NCI-H82 treated with DMSO at 0.1 percent for 48 hours (cell line): ENCODE measurements around the gene CIB4.

ENCODE experiments used
- DNase-seq: peaks from one replicate; lab custom pipeline; 2025; ENCODE audit not compliant: unreplicated experiment; lab: John Stamatoyannopoulos, UW

Gene CIB4

DNA sequence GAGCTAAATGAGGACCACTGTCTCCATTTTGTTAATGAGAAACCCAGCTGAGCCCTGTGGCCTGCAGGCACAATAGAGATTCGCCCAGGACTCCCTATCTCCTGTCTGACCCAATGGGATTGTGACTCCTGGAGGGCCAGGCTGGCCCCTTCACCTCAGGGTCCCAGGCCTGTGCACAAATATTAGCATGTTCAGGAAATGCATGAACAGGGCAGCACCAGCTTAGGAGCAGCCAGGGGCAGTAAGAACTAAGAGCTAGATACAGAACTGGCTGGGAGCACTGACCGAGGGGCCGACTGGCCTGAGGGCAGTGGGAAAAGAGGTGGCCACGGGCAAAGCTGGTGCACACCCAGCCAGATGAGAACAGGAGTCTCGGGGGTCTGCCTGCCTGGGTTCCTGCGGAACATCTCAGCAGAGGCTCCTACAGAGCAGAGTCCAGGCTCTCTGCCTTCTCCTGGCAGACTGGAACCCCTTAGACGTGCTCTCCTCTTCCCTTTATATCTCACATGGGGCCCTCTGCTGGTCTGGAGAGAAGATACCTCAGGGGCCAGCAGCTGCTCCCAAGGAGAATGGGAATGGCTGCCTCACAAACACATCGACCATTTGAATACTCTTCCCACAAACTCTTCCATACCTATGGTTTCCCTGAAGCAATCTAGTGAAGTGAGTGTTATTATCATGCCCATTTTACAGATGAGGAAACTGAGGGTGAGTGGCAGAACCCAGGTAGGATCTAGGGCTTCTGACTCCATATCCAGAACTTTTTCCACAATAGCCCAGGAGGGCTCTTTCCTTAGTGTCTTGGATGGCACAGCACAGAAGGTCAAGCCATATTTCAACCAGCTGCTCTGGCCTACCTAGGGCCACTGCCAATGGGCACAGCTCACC lies 85.7 kb downstream of the CIB4 start:
- no peak for DNase-seq

DNA sequence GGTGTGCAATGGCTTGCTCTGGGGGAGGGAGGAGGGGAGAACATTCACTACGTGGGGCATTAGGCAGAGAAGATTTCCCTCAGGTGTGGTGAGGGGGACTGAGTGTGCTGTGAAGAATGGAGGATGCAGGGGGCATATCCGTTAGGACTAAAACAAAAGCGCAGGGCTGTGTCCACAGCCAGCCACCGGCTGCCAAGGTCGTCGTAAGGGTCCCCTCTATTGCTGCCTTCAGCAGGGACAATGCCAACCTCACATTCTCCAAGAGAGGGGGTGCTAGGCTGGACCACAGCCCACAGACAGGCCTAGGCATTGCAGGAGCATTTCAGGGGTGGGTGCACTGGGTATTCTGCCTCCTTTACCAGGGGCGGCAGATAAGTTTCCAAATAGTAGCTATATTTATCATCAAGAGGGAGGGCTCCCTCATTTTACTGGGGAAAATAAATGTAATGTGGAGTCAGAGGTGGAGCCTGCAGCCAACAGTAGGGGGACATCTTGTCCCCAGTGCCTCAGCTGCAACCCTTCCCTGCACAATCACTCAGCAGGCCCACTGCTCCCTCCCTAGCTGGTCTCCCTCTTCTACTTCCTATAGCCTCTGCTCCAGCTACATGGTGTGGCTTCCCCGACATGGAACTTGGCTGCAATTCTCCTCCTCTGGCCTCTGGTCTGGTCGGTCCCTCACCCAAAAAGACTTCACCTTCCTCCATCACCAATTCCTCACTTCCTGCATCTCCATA lies 88.4 kb downstream of the CIB4 start:
- DNase-seq = no peak

DNA sequence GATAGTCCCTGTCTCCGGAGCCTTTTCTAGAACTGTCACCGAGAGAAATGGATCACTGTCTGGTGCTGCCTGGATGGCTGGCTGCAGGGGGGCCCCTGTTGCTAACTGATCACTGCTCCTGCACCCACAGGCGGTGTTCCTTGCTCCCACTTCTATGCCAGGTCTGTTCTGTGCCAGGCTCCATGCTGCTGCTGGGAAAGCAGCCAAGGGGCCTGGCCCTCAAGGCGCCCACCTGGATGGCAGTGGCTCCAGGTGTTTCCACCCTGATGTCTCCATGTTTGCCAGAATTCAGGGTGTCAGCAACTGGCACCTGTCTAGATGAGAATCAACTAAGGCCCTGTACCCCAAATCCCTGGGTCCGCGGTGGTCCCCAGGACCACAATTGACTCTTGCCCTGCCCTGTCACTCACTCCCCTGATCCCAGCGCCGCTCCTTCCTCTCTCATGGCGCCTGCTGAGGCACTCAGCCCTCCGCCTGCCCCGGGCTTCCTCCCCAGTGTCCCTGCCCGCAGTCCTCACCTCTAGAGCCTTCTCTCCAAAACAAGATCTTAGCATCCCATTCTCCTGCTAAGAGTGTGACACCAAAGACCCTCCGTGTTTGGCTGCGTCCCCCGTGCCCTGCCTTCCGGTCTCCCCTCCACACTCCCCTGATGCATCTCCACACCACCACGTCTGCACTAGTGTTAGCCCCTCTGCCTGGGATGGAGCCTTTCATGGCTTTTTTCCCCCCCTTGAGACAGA lies 90.7 kb downstream of the CIB4 start:
- no peak for DNase-seq

DNA sequence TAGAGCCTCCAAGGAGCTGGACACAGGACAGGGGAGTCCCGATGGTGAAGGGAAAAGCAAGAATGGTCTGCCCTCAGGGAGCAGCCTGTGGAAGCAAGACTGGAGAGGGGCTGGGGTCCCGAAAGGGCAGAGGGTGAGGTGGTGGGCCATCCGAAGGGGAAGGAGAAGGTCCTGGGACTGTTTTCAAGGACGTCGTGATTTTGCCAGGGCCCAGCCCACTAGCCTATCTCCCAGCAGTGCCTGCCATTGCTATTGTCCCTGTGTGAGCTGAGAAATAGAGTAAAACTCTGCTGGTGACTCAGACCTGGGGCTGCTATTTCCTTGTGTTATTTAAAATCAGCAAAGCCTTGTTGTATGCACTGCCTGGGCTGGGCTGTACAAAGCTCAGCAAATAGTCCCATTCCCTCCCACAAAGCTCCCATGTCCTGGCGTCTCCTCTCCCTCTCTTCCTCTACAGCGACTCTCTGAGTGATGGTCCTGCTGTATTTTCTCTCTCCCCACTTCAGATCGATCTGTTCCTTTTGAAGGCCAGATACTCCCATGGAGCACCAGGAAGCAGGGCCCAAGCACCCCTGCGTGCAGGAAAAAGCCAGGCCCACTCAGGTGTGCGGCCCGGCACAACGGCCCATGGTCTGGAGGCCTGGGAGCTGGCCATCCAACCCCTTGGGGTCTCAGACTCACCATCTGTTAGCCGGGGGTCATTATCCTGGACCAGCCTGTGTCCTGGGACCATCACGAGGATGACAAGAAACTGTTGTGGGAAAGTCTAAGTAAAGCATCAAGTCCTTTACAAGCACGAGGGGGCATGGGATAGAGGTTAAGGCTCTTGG lies 98.3 kb downstream of the CIB4 start:
- no peak for DNase-seq

DNA sequence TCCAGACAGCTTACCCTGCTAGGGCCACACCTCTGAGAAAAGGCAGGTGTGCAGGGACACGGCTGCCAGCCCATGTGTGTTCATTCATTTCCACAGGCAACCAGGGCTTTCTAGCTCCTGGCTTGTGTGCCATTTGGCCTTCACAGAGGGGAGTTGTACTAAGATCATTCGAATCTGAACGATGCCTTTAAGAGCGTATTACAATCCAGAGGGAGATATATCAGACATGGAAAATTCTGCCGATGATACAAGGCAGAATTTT lies 99.0 kb downstream of the CIB4 start:
- DNase-seq = no peak

DNA sequence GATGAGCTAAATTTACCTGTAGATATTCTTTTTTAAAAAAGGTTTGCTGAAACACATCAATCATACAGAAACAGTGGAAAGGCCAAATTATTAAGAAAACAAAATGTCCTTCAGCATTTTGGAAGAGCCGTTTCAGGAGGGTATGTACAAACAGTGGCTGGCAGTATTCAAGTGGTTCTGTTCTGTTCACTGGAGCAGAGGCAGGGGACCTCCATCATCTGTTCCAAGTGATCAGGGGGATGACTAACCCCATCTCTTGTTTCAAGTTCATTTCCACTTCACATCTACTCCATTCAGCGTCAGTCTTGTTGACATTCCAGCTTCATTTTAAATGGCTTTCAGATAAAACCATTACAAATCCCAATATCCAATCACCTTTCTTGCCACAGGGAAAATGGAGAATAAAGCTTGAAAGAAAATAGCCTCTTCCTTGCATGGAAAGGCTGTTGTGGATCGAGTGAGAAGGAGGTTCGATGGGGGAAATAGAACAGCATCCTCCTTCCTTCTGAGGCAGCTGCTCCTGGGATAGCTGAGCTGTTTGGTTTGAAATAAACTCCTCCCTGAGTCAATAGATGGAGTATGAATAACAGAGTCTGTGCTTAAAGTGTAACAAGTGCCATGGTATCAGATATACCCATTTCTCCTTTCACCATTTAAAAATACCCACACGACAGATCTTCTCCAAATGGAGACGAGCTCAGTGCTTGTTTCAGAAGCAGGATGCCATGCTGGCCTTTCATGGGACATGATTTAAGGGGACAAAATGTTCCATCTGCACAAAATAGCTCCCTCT lies 99.6 kb downstream of the CIB4 start:
- DNase-seq = no peak

DNA sequence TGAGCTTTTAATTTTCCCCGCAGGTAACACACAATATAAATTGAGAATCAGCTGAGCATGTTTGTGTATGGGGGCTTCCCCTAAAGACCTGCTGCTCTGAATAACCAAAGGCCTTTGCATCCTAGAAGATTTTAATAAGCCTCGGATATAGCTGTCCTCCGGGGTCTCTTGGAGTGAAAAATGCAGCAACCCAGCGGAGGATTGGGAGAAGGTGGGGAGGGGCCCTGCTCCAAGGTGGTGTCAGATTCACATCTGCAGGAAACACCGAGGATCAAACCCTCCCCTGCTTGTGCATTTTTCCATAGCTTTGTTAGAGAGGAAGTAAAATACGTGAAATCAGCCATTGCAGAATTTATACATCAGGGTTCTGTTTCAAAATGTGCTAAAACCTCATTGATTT lies 100.2 kb downstream of the CIB4 start:
- DNase-seq = no peak

DNA sequence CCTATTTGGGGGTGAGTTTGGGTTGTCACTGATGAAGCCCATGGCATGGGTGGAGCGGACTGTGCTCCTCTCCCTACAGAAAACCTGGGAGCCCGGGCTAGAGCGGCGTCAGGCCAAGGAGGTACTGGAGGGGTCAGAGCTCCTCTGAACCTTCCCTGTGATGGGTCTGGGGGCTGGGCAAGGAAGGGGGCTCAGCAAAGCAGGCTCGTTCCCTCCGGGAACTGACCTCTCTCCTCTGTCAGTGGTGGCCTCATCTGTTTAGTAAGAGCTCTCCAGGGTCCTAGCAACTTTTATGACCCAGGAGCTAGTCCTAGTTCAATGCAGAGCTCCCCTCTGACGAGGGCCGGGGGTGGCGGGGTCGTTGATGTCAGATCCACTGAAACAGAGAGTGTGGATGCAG lies 100.9 kb downstream of the CIB4 start:
- no peak for DNase-seq

DNA sequence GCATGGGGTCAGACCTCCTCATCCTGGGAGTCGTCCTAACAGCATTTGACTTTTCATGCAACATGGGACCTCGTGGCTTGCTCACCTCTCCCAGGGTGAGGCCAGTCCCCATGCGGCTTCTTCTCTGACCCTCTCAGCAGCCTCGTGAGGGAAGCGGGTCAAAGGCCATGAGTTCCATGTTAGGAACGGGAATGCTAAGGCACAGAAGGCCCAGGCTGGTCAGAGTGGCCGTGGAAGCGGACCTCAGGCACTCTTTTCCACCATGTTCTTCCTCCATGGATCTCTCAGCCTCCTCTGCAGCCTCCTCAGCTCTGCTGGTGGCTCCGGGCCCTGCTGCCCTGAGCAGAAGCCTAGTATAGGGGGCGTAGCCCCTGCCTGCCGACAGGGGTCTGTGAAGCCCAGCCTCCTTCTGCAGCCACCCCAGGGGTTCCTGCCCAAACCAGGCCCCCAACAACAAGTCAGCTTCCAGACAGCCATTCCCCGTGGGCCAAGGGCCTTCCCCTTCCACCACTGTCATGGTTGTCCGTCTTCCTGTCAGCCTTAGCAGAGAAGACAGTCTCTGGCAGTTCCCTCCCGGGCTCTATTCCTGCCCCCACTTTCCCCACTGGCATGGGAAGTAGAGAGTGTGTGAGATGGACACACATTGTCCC lies 103.2 kb downstream of the CIB4 start:
- no peak for DNase-seq

DNA sequence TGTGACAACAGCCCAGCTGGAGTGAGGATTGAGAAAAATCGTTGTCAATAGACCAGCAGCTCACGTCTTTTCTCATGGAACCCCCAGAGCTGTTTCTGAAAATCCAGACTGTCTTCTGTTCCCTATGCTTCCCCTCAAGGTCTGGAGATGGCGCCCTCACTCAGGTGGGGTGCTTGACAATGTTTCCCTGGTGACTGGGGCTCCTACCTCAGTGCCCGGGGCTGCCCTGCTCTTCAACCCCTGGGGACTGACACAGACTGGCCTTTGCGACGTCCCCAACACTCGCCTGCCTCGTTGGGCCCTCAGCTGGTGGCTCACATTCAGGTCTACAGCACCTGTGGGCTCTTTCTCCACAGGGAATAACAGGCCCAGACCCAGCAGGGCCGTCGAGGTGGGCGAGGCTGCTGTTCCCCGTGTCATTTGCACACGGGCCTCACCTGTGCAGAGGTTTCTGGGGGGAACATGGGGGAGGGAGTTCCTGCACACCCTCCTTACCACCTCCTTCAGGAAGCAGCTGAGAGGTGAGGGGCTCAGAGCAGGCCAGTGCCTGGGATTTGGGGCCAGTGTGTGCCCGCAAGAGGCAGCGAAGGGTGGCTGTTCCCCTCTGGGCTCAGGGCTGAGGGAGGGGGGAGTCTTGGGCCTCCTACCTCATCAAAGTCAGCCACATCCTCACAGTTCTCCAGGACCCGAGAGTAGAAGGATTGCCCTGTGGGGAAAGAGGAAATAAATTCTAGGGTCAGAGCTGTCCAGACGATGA lies 103.9 kb downstream of the CIB4 start:
- no peak for DNase-seq

DNA sequence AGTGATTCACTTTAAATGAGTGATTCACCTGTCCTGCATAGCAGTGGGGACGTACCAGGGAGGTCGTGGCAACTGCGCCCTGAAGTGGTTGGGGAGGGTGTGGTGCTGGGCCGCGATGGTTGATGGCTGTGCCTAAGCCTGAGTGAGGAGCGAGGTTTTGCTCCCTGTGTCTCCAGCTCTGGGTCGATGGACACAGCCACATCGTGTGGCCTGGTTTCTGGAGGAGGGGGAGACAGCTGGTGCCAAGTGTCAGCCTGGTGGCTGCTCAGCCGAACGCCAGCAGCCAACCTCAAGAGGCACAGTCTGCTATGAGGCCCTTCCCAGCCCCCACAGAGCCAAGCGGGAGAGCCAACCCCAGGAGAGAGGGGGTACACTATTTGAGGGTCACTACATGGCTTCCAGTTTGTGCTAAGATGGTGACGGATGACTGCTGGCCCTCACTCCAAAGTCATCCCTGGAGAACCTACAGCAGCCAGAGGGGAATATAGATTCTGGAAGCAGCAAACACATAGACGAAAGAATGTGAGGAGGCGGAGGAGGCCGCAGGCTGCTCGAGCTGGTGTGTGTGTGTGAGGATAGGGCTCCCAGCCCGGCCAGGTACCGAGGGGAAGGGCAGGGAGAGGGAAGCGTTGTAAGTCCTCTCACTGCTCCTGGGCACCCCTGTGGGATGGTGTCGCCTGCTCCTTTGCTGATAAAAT lies 104.6 kb downstream of the CIB4 start:
- DNase-seq = no peak

DNA sequence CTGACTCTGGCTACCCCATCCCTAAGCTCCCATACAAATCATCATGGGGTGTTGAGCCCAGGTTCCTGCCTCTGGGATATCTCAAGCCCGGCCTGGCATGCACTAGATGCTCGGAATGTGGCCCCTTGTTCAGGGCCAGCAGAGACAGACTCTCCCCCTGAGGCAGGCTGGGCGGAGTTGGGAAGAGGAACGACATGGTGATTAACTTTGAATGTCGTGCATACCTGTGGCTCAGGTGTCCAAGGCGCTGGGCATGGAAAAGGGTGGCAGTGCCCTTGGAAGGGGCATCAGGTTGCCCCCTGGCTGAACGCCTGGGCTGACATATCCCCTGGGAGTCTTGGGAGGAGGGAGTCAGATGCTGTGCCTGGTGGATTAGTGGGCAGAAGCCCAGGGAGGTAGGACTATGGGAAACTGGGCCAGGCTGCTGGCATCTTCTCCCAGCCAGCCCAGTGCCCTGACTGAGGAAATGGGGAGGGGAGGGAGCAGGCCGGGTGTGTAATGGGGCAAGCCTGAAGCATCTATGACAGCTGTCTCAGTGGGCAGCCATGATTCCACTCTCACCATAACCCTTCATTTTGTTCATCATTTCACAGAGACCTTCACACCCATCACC lies 105.4 kb downstream of the CIB4 start:
- DNase-seq = no peak

DNA sequence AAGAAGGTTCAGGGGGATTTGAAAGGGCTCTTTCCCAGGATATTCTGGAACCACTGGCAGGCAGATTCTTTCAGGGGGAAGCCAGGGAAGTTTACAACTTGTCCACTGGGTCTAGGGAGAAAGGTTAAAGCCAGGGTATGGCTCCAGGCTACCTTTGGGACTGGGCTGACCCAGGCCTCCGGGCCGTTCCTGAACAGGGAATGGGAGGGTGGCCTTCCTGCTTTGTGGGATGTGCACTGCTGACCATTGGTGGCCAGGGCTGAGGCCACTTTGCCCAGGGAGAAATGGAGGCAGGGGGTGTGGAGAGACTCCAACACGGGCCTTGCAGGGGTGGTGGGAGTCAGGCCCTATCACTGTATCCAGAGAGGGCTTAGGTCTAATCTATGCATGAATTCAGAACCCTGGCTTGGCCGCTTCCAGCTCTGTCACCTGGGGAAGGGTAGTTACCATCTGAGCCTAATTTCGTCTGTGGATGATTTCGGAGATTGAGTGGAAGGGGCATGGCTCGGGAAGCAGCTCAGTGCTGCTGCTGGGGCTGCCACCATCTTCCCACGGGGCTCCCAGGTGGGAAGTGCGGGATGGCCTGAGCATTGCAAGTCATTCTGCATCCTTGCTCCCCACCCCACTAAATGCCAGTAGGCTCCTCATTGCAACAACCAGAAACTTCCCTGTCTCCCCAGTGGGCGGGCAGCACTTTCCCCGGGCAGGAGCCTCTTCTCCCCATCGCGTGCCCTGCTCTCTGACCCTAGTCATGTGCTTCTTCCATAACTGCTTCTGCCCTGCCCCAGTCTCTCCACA lies 106.1 kb downstream of the CIB4 start:
- DNase-seq = no peak

DNA sequence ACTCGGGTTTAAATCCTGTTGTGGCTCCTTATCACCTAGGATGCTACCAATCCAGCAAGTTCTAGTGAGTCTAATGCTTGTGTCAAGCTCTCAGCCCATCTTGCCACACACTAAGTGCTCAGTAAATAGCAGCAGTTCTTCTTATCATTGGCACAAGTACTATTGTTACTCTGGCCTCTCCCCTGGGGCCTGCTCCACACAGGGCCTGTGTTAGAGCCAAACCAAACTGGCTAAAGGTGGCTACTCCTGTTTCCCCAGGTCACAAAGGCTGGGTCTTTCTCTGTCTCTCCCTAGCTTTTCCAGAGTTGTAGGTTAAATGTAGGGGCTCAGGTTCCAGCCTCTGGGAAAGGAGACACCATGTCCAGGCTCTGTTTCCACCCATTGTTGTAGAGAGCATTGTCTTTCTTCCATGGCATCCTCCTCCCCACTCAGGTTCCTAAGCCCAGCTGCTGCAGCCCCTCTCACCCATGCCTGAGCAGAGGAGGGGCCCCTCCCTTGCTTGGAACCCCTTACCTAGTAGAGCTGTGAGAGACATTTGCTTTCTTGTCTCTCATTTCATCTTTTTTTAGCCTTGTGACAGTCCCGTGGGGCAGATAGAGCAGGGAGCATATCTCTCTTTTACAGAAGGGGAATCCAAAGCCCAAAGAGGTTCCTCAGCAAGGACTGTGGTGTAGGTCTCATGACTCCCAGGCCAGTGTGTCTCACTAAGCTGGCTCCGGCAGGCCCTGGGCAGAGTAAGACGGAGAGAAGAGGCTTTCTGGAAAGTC lies 106.9 kb downstream of the CIB4 start:
- no peak for DNase-seq

DNA sequence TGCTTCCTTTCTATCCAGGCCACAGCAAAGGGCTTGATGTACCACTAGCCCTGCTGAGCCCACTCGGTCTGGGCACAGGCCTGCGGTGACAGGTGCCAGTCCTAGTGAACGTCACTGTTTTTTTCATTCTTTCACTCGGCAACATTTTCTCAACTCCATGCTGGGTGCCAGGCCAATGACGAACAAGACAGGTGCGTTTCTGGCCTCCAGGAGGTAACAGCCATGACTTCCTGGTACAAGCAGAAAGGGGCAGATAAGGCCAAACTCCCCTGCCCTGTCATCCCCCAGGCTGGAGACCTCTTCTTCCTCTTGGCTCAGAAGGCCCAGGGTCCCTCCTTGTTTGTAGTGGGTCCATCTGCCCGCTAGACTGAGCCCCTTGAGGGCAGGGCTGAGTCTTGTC lies 107.5 kb downstream of the CIB4 start:
- DNase-seq = no peak
